Common myeloid progenitor, CD34-positive (primary cell): ENCODE measurements around the gene IQCK.
A peak's percentile ranks its signal among the peaks of the same experiment; 100 is the strongest.
"Not testable (repeated sequence)": the region's sequence is repeated elsewhere in the genome, so short reads cannot be mapped to it uniquely, and the experiment has no call there.

ENCODE experiments used
- CTCF ChIA-PET: fragments of 350-600 bp; sonication (Branson Sonifier 250); formaldehyde crosslinking; loops from one replicate; lab custom pipeline; 2021; ENCODE audit warnings: antibody characterized with exemption; lab: Charles Lee
- POLR2A ChIA-PET: fragments of 350-600 bp; sonication (Branson Sonifier 250); formaldehyde crosslinking; loops from one replicate; lab custom pipeline; 2021; ENCODE audit warnings: antibody characterized with exemption; lab: Charles Lee
- DNase-seq, 3 donors: peaks; one replicate each; pipeline versions ENCODE4 v3.0.0 to v3.0.0-alpha.2; 2013
- H3K27ac ChIP-seq, 2 experiments: 1 replicate in 1 of 2; 2 replicates in 1 of 2; pipeline ENCODE4 v1.7.0; 2013; ENCODE audit warnings: inconsistent platforms in 2 of 2, low read length in 2 of 2, mild to moderate bottlenecking in 2 of 2, low read depth in 1 of 2, moderate library complexity in 1 of 2; ENCODE audit not compliant: severe bottlenecking in 2 of 2, insufficient read depth in 1 of 2, poor library complexity in 1 of 2
- H3K27me3 ChIP-seq, 5 experiments: replicated peaks in 2 of 5; 1 replicate in 3 of 5; 2 replicates in 2 of 5; pipeline versions ENCODE4 v1.6.1 to v1.7.0; 2013; ENCODE audit warnings: low read length in 4 of 5, mild to moderate bottlenecking in 2 of 5, moderate library complexity in 2 of 5, inconsistent platforms in 1 of 5; ENCODE audit not compliant: insufficient read depth in 5 of 5, control insufficient read depth in 4 of 5
- H3K36me3 ChIP-seq, 4 experiments: 1 replicate in 2 of 4; 2 replicates in 2 of 4; pipeline versions ENCODE4 v1.6.1 to v1.7.0; 2013; ENCODE audit warnings: low read length in 3 of 4, control low read depth in 1 of 4, mild to moderate bottlenecking in 1 of 4; ENCODE audit not compliant: control insufficient read depth in 4 of 4, insufficient read depth in 4 of 4
- H3K4me1 ChIP-seq, 4 experiments: 1 replicate in 3 of 4; 2 replicates in 1 of 4; pipeline versions ENCODE4 v1.6.1 to v1.7.1; 2013; ENCODE audit warnings: low read length in 3 of 4, mild to moderate bottlenecking in 3 of 4, control low read depth in 1 of 4, inconsistent platforms in 1 of 4, moderate library complexity in 1 of 4; ENCODE audit not compliant: control insufficient read depth in 4 of 4, insufficient read depth in 4 of 4; ENCODE audit errors: control extremely low read depth in 1 of 4
- H3K4me3 ChIP-seq, 7 experiments: 1 replicate in 4 of 7; 2 replicates in 3 of 7; pipeline versions ENCODE4 v1.5.1 to v1.7.0; 2013; ENCODE audit warnings: mild to moderate bottlenecking in 7 of 7, low read length in 6 of 7, moderate library complexity in 6 of 7, inconsistent platforms in 2 of 7, low read depth in 2 of 7, control low read depth in 1 of 7; ENCODE audit not compliant: insufficient read depth in 4 of 7, control insufficient read depth in 1 of 7; ENCODE audit errors: extremely low read depth in 1 of 7
- H3K9me3 ChIP-seq, 5 experiments: 1 replicate in 4 of 5; 2 replicates in 1 of 5; pipeline versions ENCODE4 v1.6.1 to v1.7.1; 2013; ENCODE audit warnings: low read length in 4 of 5, mild to moderate bottlenecking in 2 of 5, inconsistent platforms in 1 of 5, low read depth in 1 of 5, moderate library complexity in 1 of 5; ENCODE audit not compliant: control insufficient read depth in 4 of 5, insufficient read depth in 2 of 5; ENCODE audit errors: control extremely low read depth in 1 of 5
- WGBS: methylation state at CpG from one replicate; pipeline ENCODE4 v1.1.5; 2013; ENCODE audit not compliant: insufficient coverage; 5-methylcytosine and 5-hydroxymethylcytosine counted together

Gene IQCK

DNA sequence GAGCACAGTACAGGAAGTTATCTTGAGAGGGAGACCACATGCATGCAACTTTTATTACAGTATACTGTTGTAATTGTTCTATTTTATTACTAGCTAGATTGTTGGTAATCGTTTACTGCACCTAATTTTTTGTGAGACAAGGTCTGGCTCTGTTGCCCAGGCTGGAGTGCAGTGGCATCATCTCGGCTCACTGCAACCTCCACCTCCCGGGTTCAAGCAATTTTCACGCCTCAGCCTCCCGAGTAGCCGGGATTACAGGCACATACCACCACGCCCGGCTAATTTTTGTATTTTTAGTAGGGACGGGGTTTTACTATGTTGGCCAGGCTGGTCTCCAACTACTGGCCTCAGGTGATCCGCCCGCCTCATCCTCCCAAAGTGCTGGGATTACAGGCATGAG, 1.3 kb upstream of the IQCK start:
- POLR2A ChIA-PET, H3K27ac ChIP-seq, DNase-seq, H3K27me3 ChIP-seq, H3K9me3 ChIP-seq, CTCF ChIA-PET: not testable (repeated sequence)
- Histone ChIP-seq H3K4me1 (peaks cover 4 to 21% (median 13%) of the 10 kb centered on the region in 4 experiments), H3K36me3 (peaks cover 0 to 31% (median 11%) of the 10 kb centered on the region in 4 experiments), H3K4me3 (peak overlapping the region in 4 of 7 experiments; percentile 88 to 99 (median 94))
- WGBS, result 91% methylated on average over 4 of the region's 11 CpGs

DNA sequence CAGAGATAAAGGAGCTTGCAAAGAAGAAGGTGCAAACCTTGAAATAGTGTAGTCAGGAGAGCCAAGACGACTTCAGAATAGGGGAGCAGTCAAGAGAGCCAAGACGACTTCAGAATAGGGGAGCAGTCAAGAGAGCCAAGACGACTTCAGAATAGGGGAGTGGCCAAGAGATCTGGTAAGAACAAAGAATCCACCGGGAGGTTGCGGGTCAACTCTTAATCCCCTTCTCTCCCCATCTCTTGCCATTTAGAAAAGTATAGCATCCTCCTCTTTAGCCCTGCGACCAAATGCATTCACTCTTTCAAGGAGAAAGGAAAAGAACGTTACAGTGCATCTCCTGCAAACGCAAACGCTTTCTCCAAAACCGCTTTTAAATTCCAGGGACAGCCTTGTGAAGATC, 757 bp upstream of the IQCK start:
- WGBS, result 2% methylated on average over 6 of the region's 10 CpGs
- no peaks in the 10 kb centered on the region for H3K27me3 ChIP-seq
- POLR2A ChIA-PET, result no interaction called here

DNA sequence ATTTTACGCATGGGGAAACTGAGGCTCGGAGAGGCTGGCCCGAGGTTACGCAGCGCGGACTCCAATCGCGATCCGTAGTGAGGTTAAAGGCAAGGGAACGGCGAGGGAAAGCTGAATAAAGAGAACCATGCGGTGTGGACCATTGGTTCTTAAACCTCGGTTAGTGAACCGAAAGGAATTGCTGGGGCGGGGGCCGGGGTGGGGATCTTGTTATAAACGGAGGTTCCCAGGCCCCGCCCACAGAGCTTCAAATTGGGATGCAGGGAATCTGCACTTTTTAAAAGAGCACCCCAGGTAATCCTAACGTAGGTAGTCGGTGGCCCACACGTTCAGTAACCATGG, 524 bp downstream of the IQCK start:
- peak overlapping the region in 1 of 2 experiments; percentile 49 for H3K27ac ChIP-seq
- peak in 2 of 3 donors; percentile 15 to 36 for DNase-seq
- CTCF ChIA-PET, result interaction anchor here (1.7 kb wide), 1 partner anchor 89 kb away, joined by 4 read pairs; no protein-coding TSS in a partner anchor

More for the DNA sequence above, 757 bp upstream of the IQCK start:
- Histone ChIP-seq H3K4me3 (peak overlapping the region; percentile 88 to 99 (median 91)), H3K4me1 (peaks cover 4 to 21% (median 13%) of the 10 kb centered on the region in 4 experiments), H3K27ac (peak overlapping the region in 1 of 2 experiments; percentile 73), H3K9me3 (no peaks in the 10 kb centered on the region), H3K36me3 (peaks cover 0 to 25% (median 9%) of the 10 kb centered on the region in 4 experiments)
- CTCF ChIA-PET, result interaction anchor here (1.7 kb wide), 1 partner anchor 90 kb away, joined by 4 read pairs; no protein-coding TSS in a partner anchor
- peak in 1 of 3 donors; percentile 9 for DNase-seq

DNA sequence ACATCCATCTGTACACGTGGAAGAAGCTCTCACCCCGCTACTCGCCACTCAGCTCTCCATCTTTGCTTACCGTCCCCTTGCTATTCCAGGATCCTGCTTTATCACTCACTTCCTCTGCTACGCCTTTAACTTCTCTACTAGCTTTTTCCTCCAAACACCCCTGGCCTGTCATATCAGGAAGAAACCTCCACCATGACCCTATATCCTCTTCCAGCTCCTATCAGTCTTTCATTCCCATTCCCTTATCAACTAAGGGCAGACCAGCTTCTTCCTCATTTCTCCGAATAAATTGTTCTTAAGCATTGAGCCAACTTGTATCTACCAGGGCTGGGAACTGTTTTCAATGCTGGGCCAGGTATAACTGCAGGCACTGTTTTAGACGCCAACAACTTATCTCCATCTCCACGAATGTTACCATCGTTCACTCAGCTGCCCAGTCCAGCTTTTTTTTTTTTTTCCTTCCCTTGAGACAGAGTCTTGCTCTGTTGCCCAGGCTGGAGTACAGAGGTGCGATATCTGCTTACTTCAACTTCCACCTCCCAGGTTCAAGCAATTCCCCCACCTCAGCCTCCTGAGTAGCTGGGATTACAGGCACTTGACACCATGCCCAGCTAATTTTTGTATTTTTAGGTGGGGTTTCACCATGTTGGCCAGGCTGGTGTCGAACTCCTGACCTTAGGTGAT, 4.3 kb downstream of the IQCK start:
- 54% methylated on average over 10 of the region's 11 CpGs for WGBS
- Histone ChIP-seq H3K36me3 (no peaks in the 10 kb centered on the region), H3K27ac (no peak overlapping the region), H3K4me3 (no peak overlapping the region), H3K4me1 (peaks cover 2 to 13% (median 5%) of the 10 kb centered on the region in 4 experiments), H3K27me3 (no peaks in the 10 kb centered on the region), H3K9me3 (no peaks in the 10 kb centered on the region)
- peak in 1 of 3 donors; percentile 17 for DNase-seq
- POLR2A ChIA-PET, result no interaction called here
- CTCF ChIA-PET, result interaction anchor here (0.6 to 1.4 kb wide), 5 partner anchors 10 to 169 kb away, joined by 3 to 5 read pairs (median 3); no protein-coding TSS in a partner anchor

More for the DNA sequence above, 524 bp downstream of the IQCK start:
- 0% methylated on average over 21 of the region's 21 CpGs for WGBS
- Histone ChIP-seq H3K4me1 (peaks cover 4 to 21% (median 13%) of the 10 kb centered on the region in 4 experiments), H3K4me3 (peak overlapping the region; percentile 88 to 99 (median 91)), H3K36me3 (peaks cover 0 to 15% (median 6%) of the 10 kb centered on the region in 4 experiments), H3K9me3 (no peaks in the 10 kb centered on the region), H3K27me3 (no peaks in the 10 kb centered on the region)
- POLR2A ChIA-PET, result no interaction called here

DNA sequence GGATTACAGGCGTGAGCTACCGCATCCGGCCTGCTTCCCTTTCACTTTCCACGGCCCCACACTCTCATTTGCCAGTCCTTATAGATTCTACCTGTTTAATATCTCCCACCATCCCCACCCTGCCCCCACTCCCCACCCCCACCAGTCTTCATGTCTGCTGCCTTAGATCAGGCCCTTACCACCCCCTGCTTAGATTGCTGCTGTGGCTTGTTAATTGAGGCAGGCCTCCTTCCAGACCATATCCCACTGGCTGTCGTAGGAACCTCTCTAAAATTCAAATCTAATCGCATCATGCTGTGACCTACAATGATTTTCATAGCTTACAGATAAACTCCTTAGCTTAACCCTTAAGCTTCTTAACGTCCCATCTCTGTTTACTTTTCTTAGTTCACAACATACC, 4.9 kb downstream of the IQCK start:
- H3K27me3 ChIP-seq, result no peaks in the 10 kb centered on the region
- H3K27ac ChIP-seq, result no peak overlapping the region
- no peaks in the 10 kb centered on the region for H3K9me3 ChIP-seq
- 93% methylated on average over 5 of the region's 7 CpGs for WGBS
- ChIA-PET POLR2A (no interaction called here), CTCF (interaction anchor here (1.0 to 1.4 kb wide), 4 partner anchors 10 to 104 kb away, joined by 3 to 4 read pairs (median 3); no protein-coding TSS in a partner anchor)
- peaks cover 0 to 9% (median 4%) of the 10 kb centered on the region in 4 experiments for H3K4me1 ChIP-seq
- H3K4me3 ChIP-seq, result no peak overlapping the region
- DNase-seq, result no peak
- no peaks in the 10 kb centered on the region for H3K36me3 ChIP-seq

DNA sequence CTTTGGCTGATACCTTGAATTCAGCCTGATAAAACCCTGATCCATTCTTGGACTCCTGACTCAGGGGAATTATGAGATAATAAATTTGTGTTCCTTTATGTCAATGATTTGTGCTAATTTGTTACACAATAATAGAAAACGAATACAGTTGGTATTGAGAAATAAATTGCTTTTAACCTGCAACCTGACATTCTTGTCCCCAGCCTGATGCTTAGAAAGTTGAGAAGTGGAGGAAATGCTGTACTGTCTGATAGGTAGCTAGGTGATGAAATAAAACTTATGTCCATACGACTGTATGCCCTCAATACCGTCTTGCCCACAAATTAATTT, 10.5 kb downstream of the IQCK start:
- CTCF ChIA-PET, result no interaction called here
- POLR2A ChIA-PET, result no interaction called here

DNA sequence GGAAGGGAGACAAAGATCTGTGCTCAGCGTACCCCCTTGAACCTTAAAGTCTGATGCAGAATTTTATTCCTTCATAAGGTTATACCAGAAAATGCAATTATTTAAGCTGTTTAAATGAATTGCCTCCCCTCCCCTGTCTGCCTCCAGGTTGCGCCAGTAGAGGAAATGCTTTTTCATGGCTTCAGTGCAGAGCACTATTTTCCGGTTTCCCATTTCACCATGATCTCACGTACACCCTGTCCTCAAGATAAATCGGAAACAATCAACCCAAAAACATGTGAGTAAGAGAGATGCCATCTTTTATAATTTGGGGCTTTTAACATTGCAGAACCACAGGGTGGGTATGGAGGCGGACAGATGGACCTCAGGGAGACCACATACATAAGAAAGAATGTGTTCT, 15.5 kb downstream of the IQCK start:
- 100% methylated on average over 2 of the region's 6 CpGs for WGBS
- H3K4me1 ChIP-seq, result peaks cover 0 to 9% (median 2%) of the 10 kb centered on the region in 4 experiments
- no peaks in the 10 kb centered on the region for H3K9me3 ChIP-seq
- H3K27ac ChIP-seq, result no peak overlapping the region
- H3K36me3 ChIP-seq, result no peaks in the 10 kb centered on the region
- H3K27me3 ChIP-seq, result no peaks in the 10 kb centered on the region
- CTCF ChIA-PET, result interaction anchor here (1.4 kb wide), 1 partner anchor 11 kb away, joined by 3 read pairs; no protein-coding TSS in a partner anchor
- POLR2A ChIA-PET, result no interaction called here
- H3K4me3 ChIP-seq, result no peak overlapping the region
- no peak for DNase-seq

More for the DNA sequence above, 10.5 kb downstream of the IQCK start:
- no peaks in the 10 kb centered on the region for H3K9me3 ChIP-seq
- H3K36me3 ChIP-seq, result no peaks in the 10 kb centered on the region
- H3K27me3 ChIP-seq, result no peaks in the 10 kb centered on the region
- no peak overlapping the region for H3K27ac ChIP-seq
- WGBS, result 100% methylated on average over 1 of the region's 3 CpGs
- DNase-seq, result no peak
- no peaks in the 10 kb centered on the region for H3K4me1 ChIP-seq
- H3K4me3 ChIP-seq, result no peak overlapping the region
